ENCODE data around the gene SBF2.
A peak's percentile ranks its signal among the peaks of the same experiment; 100 is the strongest.

The SBF2 gene

GRCh38 chr11:10076458-10077141, 217.4 kb downstream of the SBF2 start:
- peak; percentile 84 for TF ChIP-seq CTCF (IDR thresholded peaks at IDR 0.05; ENCODE audit: insufficient read depth, low read depth, low read length, missing control alignments)
- no peak overlapping the region for H3K4me3 ChIP-seq (ENCODE audit: low read depth, low read length)
- peak; percentile 66 for DNase-seq (ENCODE audit: low read depth)

DNA sequence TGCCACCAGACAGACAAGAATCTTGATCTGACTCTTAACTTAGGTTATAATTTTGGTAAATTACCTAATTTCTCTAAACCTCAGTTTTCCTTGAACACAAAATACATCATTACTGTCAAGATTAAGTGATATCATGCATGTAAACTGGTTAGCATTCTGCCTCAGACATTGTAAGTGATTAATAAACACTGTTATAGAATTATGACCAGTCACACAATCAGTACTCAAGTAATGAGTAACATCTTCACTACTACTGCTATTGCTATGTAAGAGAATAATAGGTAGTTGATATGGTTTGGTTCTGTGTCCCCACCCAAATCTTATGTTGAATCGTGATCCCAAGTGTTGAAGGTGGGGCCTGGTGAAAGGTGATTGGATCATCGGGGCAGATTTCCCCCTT, 218.9 kb downstream of the SBF2 start:
- no peak for TF ChIP-seq CTCF (IDR thresholded peaks at IDR 0.05; ENCODE audit: insufficient read depth, low read depth, low read length, missing control alignments)
- no peak overlapping the region for H3K4me3 ChIP-seq (ENCODE audit: low read depth, low read length)
- DNase-seq (ENCODE audit: low read depth): no peak

DNA sequence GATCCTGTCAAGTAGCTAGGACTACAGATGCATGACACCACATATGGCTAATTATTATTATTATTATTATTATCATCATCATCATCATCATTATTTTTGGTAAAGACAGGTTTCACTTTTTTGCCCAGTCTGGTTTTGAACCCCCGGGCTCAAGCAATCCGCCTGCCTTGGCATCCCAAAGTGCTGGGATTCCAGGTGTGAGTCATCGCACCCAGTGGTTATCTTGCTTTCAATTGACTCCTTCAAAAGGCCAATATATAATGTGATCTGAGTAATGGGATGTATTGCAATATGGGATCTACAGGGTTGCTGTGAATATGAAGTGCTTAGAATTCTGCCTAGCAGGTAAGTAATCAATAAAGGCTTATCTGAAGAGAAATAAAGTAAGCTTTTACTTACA, 221.2 kb downstream of the SBF2 start:
- DNase-seq (ENCODE audit: low read depth): no peak
- no peak overlapping the region for H3K4me3 ChIP-seq (ENCODE audit: low read depth, low read length)
- TF ChIP-seq CTCF (IDR thresholded peaks at IDR 0.05; ENCODE audit: insufficient read depth, low read depth, low read length, missing control alignments): no peak

DNA sequence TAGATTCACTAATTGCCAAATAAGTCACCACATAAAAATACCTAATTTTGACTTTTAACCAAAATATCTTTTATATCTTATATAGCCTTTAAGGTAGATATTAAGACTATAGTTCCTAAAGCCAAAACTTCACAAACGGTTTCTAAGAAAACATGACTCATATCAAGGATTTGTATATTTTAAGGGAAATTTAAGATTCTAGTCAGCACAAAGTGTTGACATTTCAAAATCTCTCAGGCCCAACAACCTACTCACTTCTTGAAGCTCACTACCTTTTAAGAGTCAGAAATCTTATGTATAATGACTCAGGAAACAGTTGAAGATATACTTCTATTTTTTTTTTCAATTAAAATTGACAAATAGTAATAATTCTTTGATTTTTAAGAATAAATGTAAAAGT, 221.9 kb downstream of the SBF2 start:
- no peak overlapping the region for H3K4me3 ChIP-seq (ENCODE audit: low read depth, low read length)
- DNase-seq (ENCODE audit: low read depth): no peak
- TF ChIP-seq CTCF (IDR thresholded peaks at IDR 0.05; ENCODE audit: insufficient read depth, low read depth, low read length, missing control alignments): no peak

DNA sequence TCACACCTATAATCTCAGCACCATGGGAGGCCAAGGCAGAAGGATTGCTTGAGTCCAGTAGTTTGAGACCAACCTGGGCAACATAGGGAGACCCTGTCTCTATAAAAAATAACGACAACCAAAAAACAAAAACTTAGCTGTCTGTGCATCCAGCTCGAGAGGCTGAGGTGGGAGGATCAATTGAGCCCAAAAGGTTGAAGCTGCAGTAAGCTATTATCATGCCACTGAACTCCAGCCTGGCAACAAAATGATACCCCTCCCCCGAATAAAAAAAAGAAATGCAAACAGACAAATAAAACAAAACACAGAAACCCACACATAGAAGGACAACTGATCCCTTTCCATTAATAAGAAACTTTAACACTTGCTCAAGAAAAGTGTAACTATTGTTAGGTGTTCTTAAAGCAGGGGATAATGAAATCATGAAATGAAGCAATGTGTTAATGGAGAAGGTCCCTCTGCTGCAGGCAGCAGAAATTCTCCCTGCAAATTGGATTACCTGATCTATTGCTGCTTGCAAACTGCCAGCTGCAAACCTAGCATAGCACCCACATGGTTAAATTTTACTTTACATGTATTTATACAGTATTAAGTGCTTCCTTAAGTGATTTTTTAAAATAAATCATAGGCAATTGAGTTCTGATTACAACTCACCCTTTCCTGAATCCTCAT, 226.3 kb downstream of the SBF2 start:
- no peak for TF ChIP-seq CTCF (IDR thresholded peaks at IDR 0.05; ENCODE audit: insufficient read depth, low read depth, low read length, missing control alignments)
- H3K4me3 ChIP-seq (ENCODE audit: low read depth, low read length): no peak overlapping the region
- DNase-seq (ENCODE audit: low read depth): no peak

- no peak for TF ChIP-seq CTCF (IDR thresholded peaks at IDR 0.05; ENCODE audit: insufficient read depth, low read depth, low read length, missing control alignments)
- DNase-seq (ENCODE audit: low read depth): no peak
- H3K4me3 ChIP-seq (ENCODE audit: low read depth, low read length): no peak overlapping the region
These were observed 227.6 kb downstream of the SBF2 start for GRCh38 chr11:10066441-10066840.
